ENCODE results near the gene TOM1L2. TPM values are rescaled to one million over a fixed set of nuclear protein-coding genes. Genes with fewer than 3 reads are reported as not detected.
A peak's percentile ranks its signal among the peaks of the same experiment; 100 is the strongest.

TOM1L2 gene
- total and polyA plus RNA-seq, 12 donors, result 29.6 to 437 (median 67.7) TPM

GRCh38 chr17:17814162-17815061, 157.8 kb downstream of the TOM1L2 start:
- TF ChIP-seq POLR2A (IDR thresholded peaks at IDR 0.05) (no peak), CTCF (IDR thresholded peaks at IDR 0.05) (no peak)
- Histone ChIP-seq H3K4me3 (no peak overlapping the region), H3K9me3 (replicated peaks in 1 of 3) (no peaks in the 10 kb centered on the region), H3K27me3 (no peaks in the 10 kb centered on the region), H3K4me1 (replicated peaks in 1 of 2) (peaks cover 31 to 91% of the 10 kb centered on the region in 2 donors), H3K27ac (peak overlapping the region in 4 of 5 donors; percentile 22 to 94 (median 72)), H3K36me3 (replicated peaks in 1 of 2) (peaks cover 0 to 73% of the 10 kb centered on the region in 2 donors)
- WGBS, 4 donors, result 70 to 100% (median 75%) methylated on average over 1 to 20 of the region's 20 CpGs
- intact Hi-C loops (cut with DNase I), result loop anchor here (5.0 kb wide), 4 partner anchors 43 to 218 kb away; partner anchors contain the start of gene RAI1 (in 1 of the 2)
- DNase-seq, result peak in 4 of 7 donors; percentile 38 to 65 (median 54)

DNA sequence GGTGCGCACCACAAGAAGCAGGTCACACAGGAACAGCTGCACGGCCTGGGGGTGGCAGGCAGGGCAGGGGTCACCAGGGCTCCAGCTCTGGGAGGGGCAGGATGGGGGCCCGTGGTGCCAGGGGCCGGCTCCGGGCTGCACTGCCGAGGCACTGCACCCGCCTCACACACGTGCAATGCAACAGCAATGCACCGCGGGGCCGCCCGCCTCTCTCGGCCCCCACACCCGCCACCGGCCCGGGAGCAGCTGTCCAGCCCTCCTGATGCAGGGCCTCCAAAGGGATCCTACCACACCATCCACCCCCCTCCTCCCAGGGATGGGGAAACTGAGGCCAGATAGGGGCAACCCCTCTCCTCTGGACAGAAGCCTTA, 158.5 kb downstream of the TOM1L2 start:
- Histone ChIP-seq H3K9me3 (replicated peaks in 1 of 3) (no peaks in the 10 kb centered on the region), H3K4me1 (replicated peaks in 1 of 2) (peaks cover 25 to 88% of the 10 kb centered on the region in 2 donors), H3K4me3 (no peak overlapping the region), H3K36me3 (replicated peaks in 1 of 2) (peaks cover 0 to 66% of the 10 kb centered on the region in 2 donors), H3K27me3 (no peaks in the 10 kb centered on the region), H3K27ac (peak overlapping the region in 3 of 5 donors; percentile 63 to 94 (median 80))
- intact Hi-C loops (cut with DNase I), result loop anchor here (5.0 kb wide), 3 partner anchors 44 to 131 kb away; partner anchors contain the start of gene RAI1 (in 1 of the 2)
- TF ChIP-seq CTCF (IDR thresholded peaks at IDR 0.05) (no peak), POLR2A (IDR thresholded peaks at IDR 0.05) (no peak)
- WGBS, 4 donors, result 63 to 86% (median 67%) methylated on average over 4 to 16 of the region's 16 CpGs; no CpG with 5 or more reads in 1 of the 4 donors
- peak in 2 of 7 donors; percentile 49 to 60 for DNase-seq

GRCh38 chr17:17813055-17813724, 159.0 kb downstream of the TOM1L2 start:
- peak overlapping the region in 3 of 5 donors; percentile 63 to 94 (median 80) for H3K27ac ChIP-seq
- WGBS, 4 donors, result 70 to 80% (median 76%) methylated on average over 9 to 25 of the region's 25 CpGs

More at GRCh38 chr17:17813055-17813724, 159.0 kb downstream of the TOM1L2 start:
- H3K9me3 ChIP-seq (replicated peaks in 1 of 3), result no peaks in the 10 kb centered on the region
- peaks cover 0 to 61% of the 10 kb centered on the region in 2 donors for H3K36me3 ChIP-seq (replicated peaks in 1 of 2)
- H3K27me3 ChIP-seq, result no peaks in the 10 kb centered on the region
- TF ChIP-seq POLR2A (IDR thresholded peaks at IDR 0.05) (no peak), CTCF (IDR thresholded peaks at IDR 0.05) (no peak)
- DNase-seq, result peak in 4 of 7 donors; percentile 40 to 65 (median 46)
- intact Hi-C loops (cut with DNase I), result loop anchor here (5.0 kb wide), 3 partner anchors 44 to 131 kb away; partner anchors contain the start of gene RAI1 (in 1 of the 2)
- H3K4me3 ChIP-seq, result no peak overlapping the region
- H3K4me1 ChIP-seq (replicated peaks in 1 of 2), result peaks cover 20 to 83% of the 10 kb centered on the region in 2 donors

Measured in adrenal gland (tissue), 12 donors.